ENCODE data around the gene TCF4.

Gene TCF4

GRCh38 chr18:55406451-55406991 is 181.5 kb downstream of the TCF4 start:
- H3K9ac ChIP-seq (ENCODE audit: low read length): no peak overlapping the region
- H3K4me3 ChIP-seq (ENCODE audit: low read length): no peak overlapping the region
- H3K27ac ChIP-seq (ENCODE audit: low read length): no peak overlapping the region
- H3K27me3 ChIP-seq (replicated peaks; ENCODE audit: insufficient read depth, low read length): no peaks in the 10 kb centered on the region
- H3K79me2 ChIP-seq (ENCODE audit: low read length): no peaks in the 10 kb centered on the region
- H3K9me3 ChIP-seq (replicated peaks; ENCODE audit: insufficient read depth, low read length): no peaks in the 10 kb centered on the region
- H2AFZ ChIP-seq (ENCODE audit: low read length): no peak overlapping the region
- H4K20me1 ChIP-seq (ENCODE audit: insufficient read depth, low read length): no peaks in the 10 kb centered on the region
- no peaks in the 10 kb centered on the region for H3K9me2 ChIP-seq (replicated peaks; ENCODE audit: insufficient read depth, low read length)
- H3F3A ChIP-seq (ENCODE audit: insufficient read depth, low read length): no peaks in the 10 kb centered on the region
- no peaks in the 10 kb centered on the region for H3K36me3 ChIP-seq (replicated peaks; ENCODE audit: insufficient read depth, low read length)
- DNase-seq: no peak
- TF ChIP-seq EZH2 (optimal IDR thresholded peaks at IDR 0.05; ENCODE audit: low read depth, low read length) (no peak), EZH2phosphoT487 (IDR thresholded peaks at IDR 0.05; ENCODE audit: low read length) (no peak)
- TF ChIP-seq, protein P1, sequence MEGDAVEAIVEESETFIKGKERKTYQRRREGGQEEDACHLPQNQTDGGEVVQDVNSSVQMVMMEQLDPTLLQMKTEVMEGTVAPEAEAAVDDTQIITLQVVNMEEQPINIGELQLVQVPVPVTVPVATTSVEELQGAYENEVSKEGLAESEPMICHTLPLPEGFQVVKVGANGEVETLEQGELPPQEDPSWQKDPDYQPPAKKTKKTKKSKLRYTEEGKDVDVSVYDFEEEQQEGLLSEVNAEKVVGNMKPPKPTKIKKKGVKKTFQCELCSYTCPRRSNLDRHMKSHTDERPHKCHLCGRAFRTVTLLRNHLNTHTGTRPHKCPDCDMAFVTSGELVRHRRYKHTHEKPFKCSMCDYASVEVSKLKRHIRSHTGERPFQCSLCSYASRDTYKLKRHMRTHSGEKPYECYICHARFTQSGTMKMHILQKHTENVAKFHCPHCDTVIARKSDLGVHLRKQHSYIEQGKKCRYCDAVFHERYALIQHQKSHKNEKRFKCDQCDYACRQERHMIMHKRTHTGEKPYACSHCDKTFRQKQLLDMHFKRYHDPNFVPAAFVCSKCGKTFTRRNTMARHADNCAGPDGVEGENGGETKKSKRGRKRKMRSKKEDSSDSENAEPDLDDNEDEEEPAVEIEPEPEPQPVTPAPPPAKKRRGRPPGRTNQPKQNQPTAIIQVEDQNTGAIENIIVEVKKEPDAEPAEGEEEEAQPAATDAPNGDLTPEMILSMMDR (IDR thresholded peaks at IDR 0.05; ENCODE audit: low read length): no peak
- H3K4me2 ChIP-seq (ENCODE audit: low read depth, low read length): no peak overlapping the region
- no peaks in the 10 kb centered on the region for H3K4me1 ChIP-seq (ENCODE audit: low read length)

GRCh38 chr18:55405893-55406406 is 182.0 kb downstream of the TCF4 start:
- Histone ChIP-seq H3F3A (ENCODE audit: insufficient read depth, low read length) (no peaks in the 10 kb centered on the region), H3K9me3 (replicated peaks; ENCODE audit: insufficient read depth, low read length) (no peaks in the 10 kb centered on the region), H3K27me3 (replicated peaks; ENCODE audit: insufficient read depth, low read length) (no peaks in the 10 kb centered on the region), H3K36me3 (replicated peaks; ENCODE audit: insufficient read depth, low read length) (no peaks in the 10 kb centered on the region), H3K4me3 (ENCODE audit: low read length) (no peak overlapping the region), H3K79me2 (ENCODE audit: low read length) (no peaks in the 10 kb centered on the region), H3K9ac (ENCODE audit: low read length) (no peak overlapping the region), H3K4me2 (ENCODE audit: low read depth, low read length) (no peak overlapping the region), H3K9me2 (replicated peaks; ENCODE audit: insufficient read depth, low read length) (no peaks in the 10 kb centered on the region), H3K27ac (ENCODE audit: low read length) (no peak overlapping the region), H3K4me1 (ENCODE audit: low read length) (no peaks in the 10 kb centered on the region), H2AFZ (ENCODE audit: low read length) (no peak overlapping the region), H4K20me1 (ENCODE audit: insufficient read depth, low read length) (no peaks in the 10 kb centered on the region)
- TF ChIP-seq EZH2 (optimal IDR thresholded peaks at IDR 0.05; ENCODE audit: low read depth, low read length): no peak
- TF ChIP-seq EZH2phosphoT487 (IDR thresholded peaks at IDR 0.05; ENCODE audit: low read length): no peak
- TF ChIP-seq, protein P1 (IDR thresholded peaks at IDR 0.05; ENCODE audit: low read length): no peak
- no peak for DNase-seq

GRCh38 chr18:55405475-55405874 is 182.5 kb downstream of the TCF4 start:
- Histone ChIP-seq H3K4me3 (ENCODE audit: low read length) (no peak overlapping the region), H3K4me1 (ENCODE audit: low read length) (no peaks in the 10 kb centered on the region), H3K4me2 (ENCODE audit: low read depth, low read length) (no peak overlapping the region), H3K27ac (ENCODE audit: low read length) (no peak overlapping the region), H2AFZ (ENCODE audit: low read length) (no peak overlapping the region), H3K9me2 (replicated peaks; ENCODE audit: insufficient read depth, low read length) (no peaks in the 10 kb centered on the region), H3K36me3 (replicated peaks; ENCODE audit: insufficient read depth, low read length) (no peaks in the 10 kb centered on the region), H3K27me3 (replicated peaks; ENCODE audit: insufficient read depth, low read length) (no peaks in the 10 kb centered on the region), H4K20me1 (ENCODE audit: insufficient read depth, low read length) (no peaks in the 10 kb centered on the region), H3F3A (ENCODE audit: insufficient read depth, low read length) (no peaks in the 10 kb centered on the region), H3K79me2 (ENCODE audit: low read length) (no peaks in the 10 kb centered on the region), H3K9ac (ENCODE audit: low read length) (no peak overlapping the region), H3K9me3 (replicated peaks; ENCODE audit: insufficient read depth, low read length) (no peaks in the 10 kb centered on the region)
- TF ChIP-seq, protein P1 (IDR thresholded peaks at IDR 0.05; ENCODE audit: low read length): no peak
- TF ChIP-seq EZH2phosphoT487 (IDR thresholded peaks at IDR 0.05; ENCODE audit: low read length): no peak
- DNase-seq: no peak
